Measurements from ENCODE around the gene GOLGA3.
"Not testable (repeated sequence)": the region's sequence is repeated elsewhere in the genome, so short reads cannot be mapped to it uniquely, and the experiment has no call there.

The GOLGA3 gene

DNA sequence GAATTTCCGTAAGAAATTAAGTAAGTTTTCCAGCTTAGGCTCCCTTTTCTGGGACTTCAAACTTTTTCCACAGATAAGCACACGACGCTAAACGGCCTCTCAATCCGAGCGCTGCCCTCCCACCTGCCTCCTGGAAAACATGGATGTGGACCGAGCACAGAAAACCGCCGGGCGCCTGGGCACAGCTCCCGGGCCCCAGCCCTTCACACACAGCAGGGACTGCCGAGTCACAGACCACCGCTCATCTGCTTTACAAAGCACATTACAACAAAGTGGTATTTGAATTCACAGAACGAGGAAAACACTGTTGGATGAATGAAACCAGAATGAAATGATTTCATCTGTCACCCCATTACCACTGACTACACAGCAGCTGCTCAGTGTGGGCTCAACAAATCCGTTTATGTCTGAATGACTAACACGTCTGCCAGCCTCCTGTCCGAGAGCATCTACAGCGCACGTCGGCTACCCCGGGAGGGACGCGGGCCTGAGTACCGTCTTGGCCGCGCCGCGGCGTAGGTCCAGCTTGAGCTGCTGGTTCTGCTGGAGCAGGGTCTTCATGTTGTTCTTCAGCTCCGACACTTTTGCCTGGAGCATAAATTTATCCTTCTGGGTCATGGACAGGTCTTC, 53.9 kb downstream of the GOLGA3 start:
- DNase-seq = no peak

DNA sequence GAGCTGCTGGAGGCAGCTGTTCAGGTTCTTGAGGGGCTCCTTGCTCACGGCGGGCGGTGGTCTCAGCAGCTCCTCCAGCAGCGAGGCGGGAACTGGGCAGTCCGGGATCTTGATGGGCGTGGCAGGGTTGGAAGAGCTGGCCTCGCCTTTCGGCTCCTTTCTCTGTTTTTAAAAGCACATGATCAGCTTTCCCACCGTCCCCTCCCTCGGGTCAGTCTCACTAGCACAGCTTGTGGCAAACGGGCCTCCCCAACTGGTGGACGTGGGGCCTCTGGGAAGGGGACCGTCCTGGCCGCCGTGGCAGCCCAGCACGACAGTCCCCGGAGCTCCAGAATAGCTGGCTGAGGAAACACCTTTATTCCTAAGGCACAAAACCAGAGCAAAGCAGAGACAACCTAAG, 54.5 kb downstream of the GOLGA3 start:
- DNase-seq = no peak

- no peak for DNase-seq
These were observed 55.4 kb downstream of the GOLGA3 start for GRCh38 chr12:132773077-132773955.

DNA sequence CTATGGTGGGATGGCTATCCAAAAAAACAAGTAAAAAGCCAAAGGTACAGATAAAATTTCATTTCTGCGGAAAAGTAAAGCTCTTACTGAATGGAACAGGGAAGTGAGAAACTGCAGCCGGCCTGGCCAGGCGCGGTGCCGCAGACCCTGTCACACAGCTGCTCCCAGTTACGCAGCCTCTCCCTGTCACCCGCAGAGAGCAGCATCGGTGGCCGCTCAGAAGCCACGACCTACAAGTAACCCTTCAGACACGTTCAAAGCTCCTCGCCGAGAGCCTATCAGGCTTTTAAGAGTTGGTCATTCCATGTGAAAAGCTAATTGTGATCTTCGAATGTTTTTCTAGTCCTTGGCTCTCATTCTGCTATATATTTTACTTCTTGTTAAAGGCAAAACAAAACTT, 56.1 kb downstream of the GOLGA3 start:
- no peak for DNase-seq

- DNase-seq = no peak
These were observed 57.4 kb downstream of the GOLGA3 start for GRCh38 chr12:132771126-132771838.

DNA sequence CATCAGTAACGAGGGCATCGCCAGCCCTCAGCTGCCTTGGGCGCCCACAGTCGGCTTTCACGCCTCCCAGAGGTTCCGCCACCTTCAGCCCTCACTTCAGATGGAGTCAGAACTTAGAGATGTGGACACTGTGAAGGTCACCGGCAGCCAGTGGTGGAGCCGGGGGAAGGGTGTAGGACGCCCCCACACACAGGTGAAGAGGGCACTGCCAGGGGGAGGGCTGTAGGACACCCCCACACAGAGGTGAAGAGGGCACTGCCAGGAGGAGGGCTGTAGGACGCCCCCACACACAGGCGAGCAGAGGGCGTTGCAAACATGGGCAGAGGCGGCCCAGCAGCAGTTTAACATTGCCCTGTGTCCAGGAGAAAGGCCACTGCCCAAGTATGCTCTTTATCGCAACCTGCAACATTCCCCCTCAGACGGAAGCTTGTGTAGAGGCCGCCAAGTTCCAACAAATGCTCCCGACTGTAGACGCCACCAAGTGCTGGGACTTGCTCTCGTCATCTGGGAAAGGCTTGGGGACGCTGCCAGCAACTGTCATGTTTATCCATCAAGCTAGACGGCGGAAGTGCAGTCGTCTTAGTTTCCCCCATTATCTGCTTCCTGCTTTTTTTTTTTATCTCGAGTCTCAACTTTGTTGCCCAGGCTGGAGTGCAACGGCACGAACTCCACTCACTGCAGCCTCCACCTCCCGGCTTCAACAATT, 62.1 kb downstream of the GOLGA3 start:
- DNase-seq = peak; percentile 81

- no peak for DNase-seq
These were observed 63.3 kb downstream of the GOLGA3 start for GRCh38 chr12:132765361-132765760.

GRCh38 chr12:132764231-132764630, 64.4 kb downstream of the GOLGA3 start:
- DNase-seq = no peak

GRCh38 chr12:132761921-132762583, 66.6 kb downstream of the GOLGA3 start:
- peak; percentile 78 for DNase-seq

DNA sequence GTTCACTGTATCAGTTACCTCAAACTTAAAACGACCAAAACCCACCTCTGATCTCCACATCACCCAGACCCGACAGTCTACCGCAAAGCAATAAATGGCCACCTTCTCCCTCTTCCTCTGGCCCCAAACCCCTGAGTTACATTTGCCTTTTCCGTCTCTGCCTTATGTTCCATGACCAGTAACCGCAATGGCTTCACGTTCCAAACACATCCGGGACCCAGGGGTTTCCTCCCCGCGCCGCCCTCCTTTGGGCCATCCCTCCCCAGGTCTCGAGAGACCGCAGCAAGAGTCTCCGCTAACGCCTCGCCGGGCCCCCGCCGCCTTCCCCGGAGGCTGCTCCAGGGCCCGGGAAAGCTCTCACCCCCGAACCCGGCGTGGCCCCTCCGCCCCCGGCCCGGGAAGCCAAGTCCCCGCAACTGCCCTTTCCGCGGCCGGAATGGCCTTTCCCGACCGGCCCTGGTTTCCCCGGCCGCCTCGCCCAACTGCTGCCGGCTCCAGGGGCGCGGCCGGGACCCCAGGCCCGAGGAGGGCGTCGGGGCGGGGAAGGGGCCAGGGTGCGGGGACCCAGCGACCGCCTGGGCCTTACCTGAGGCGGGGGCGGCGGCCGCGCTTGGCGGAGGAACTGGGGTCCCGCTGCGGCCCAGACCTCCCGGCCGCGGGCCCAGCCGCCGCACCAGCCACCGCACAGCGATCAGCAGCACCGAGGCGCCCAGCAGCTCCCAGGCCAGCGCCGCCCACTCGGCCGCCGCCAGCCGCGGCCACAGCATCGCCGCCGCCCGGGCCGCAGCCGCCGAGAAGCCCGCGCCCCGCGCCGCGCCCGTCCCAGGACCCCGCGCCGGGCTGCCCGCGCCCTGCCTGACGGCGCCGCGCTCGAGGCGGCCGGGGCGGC, 67.4 kb downstream of the GOLGA3 start, which contains the start of gene ANKLE2:
Gene ANKLE2 (minus strand): TSS at position 801 of the 889 bp plus-strand sequence. CDS start 34 bp downstream, at position 767.
- peak; percentile 6 for DNase-seq

- DNase-seq = no peak
These were observed 69.3 kb downstream of the GOLGA3 start for GRCh38 chr12:132759359-132759758.

GRCh38 chr12:132758825-132759224, 69.8 kb downstream of the GOLGA3 start:
- DNase-seq = not testable (repeated sequence)

GRCh38 chr12:132754160-132754932, 74.3 kb downstream of the GOLGA3 start:
- no peak for DNase-seq

DNA sequence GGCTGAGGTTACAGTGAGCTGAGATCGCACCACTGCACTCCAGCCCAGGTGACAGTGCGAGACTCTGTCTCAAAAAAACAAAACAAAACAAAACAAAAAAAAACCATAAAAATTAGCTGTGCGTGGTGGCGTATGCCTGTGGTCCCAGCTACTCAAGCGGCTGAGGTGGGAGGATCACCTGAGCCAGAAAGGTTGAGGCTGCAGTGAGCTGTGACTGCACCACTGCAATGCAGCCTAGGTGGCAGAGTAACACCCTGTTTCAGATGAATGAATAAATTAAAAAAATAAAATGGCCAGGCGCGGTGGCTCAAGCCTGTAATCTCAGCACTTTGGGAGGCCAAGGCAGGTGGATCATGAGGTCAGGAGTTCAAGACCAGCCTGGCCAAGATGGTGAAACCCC, 75.0 kb downstream of the GOLGA3 start:
- DNase-seq = not testable (repeated sequence)

DNA sequence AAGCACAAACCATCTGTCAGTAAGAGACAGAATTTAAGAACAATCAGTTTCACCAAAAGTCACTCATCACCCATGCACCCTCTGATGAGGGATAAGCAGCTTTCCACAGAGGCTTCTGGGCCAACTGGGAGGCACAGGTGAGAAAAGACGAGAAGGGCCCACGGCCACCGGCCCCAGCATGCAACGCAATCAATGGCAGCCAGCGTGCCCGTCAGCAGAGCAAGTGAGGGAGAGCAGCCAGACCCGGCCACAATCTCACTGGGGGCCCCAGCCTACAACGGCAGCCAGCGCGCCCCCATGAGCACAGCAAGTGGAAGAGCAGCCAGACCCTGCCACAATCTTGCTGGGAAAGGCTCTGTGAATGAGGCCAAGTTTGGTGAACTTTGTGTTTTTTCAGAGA, 80.3 kb downstream of the GOLGA3 start:
- no peak for DNase-seq

GRCh38 chr12:132747896-132748295, 80.8 kb downstream of the GOLGA3 start:
- DNase-seq = no peak

DNA sequence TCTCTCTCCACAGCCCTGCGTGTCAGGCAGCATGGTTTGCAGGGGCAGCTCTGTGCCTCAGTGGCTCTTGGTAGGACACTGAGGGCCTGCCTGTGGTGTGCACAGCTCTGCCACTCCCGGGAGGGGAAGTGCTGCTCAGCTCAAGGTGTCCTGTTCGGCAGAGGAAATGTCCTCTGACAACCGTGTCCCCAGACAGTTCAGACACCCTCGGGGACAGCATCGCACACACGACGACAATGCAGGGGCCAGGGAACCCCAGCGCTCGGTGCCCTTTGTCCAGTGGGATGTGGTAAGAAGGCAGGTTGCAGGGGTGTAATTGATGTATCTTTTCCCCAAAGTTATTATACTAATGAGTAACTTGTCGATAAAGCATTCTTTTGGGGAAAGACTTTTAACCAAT, 81.3 kb downstream of the GOLGA3 start:
- DNase-seq = no peak

- DNase-seq = no peak
These were observed 82.1 kb downstream of the GOLGA3 start for GRCh38 chr12:132746613-132747012.

- DNase-seq = no peak
These were observed 84.8 kb downstream of the GOLGA3 start for GRCh38 chr12:132743831-132744230.

GRCh38 chr12:132741620-132742019, 87.0 kb downstream of the GOLGA3 start:
- DNase-seq = no peak

Measured in NCI-H2171 treated with DMSO at 0.1 percent for 48 hours (cell line).